Caco-2 (cell line): ENCODE results near the gene QPCT. TPM values are rescaled to one million over a fixed set of nuclear protein-coding genes. Genes with fewer than 3 reads are reported as not detected.
A peak's percentile ranks its signal among the peaks of the same experiment; 100 is the strongest.

Source experiments
- BruUV-seq: library from RNA; stranded (reverse); fragments of 400-500 nt; replicated peaks from 2 replicates; lab custom pipeline; 2021; lab: Mats Ljungman, UMichigan
- CTCF ChIA-PET: fragments of 300-600 bp; sonication (Branson Sonifier 250); formaldehyde crosslinking; loops from one replicate; lab custom pipeline; 2022; ENCODE audit warnings: antibody characterized with exemption; lab: Charles Lee
- POLR2A ChIA-PET: fragments of 300-600 bp; sonication (Branson Sonifier 250); formaldehyde crosslinking; loops from one replicate; lab custom pipeline; 2022; ENCODE audit warnings: antibody characterized with exemption; lab: Charles Lee
- DNase-seq, 2 experiments: peaks; one replicate each; pipeline versions ENCODE4 v3.0.0 to v3.0.0-alpha.2; 2020 to 2022
- H3K27me3 ChIP-seq: replicated peaks from 2 replicates; pipeline ENCODE4 v1.6.0; 2011; ENCODE audit warnings: low read length; ENCODE audit not compliant: control insufficient read depth, insufficient read depth
- H3K36me3 ChIP-seq: 2 replicates; pipeline ENCODE4 v1.5.1; 2011; ENCODE audit warnings: low read length; ENCODE audit not compliant: control insufficient read depth, insufficient read depth
- H3K4me1 ChIP-seq: fragments of 250-450 bp; sonication (Bioruptor Pico); 2 replicates; pipeline ENCODE4 v1.5.1; 2020; ENCODE audit warnings: mild to moderate bottlenecking
- H3K4me3 ChIP-seq: 2 replicates; pipeline ENCODE4 v1.5.1; 2011; ENCODE audit warnings: low read depth, mild to moderate bottlenecking, control low read depth, low read length
- H3K9me3 ChIP-seq: fragments of 250-450 bp; sonication (Bioruptor Pico); 2 replicates; pipeline ENCODE4 v1.5.1; 2020; ENCODE audit warnings: mild to moderate bottlenecking, moderate library complexity
- H3K27ac Mint-ChIP-seq: one replicate; pipeline ENCODE4 v1.8.0; 2022; ENCODE audit warnings: mixed read lengths; ENCODE audit not compliant: unreplicated experiment
- H3K27me3 Mint-ChIP-seq: one replicate; pipeline ENCODE4 v1.8.0; 2022; ENCODE audit warnings: mixed read lengths; ENCODE audit not compliant: insufficient read depth, unreplicated experiment
- H3K36me3 Mint-ChIP-seq: one replicate; pipeline ENCODE4 v1.8.0; 2022; ENCODE audit warnings: mild to moderate bottlenecking, mixed read lengths; ENCODE audit not compliant: insufficient read depth, unreplicated experiment
- H3K4me1 Mint-ChIP-seq: one replicate; pipeline ENCODE4 v1.8.0; 2022; ENCODE audit warnings: low read depth, mixed read lengths; ENCODE audit not compliant: unreplicated experiment
- H3K4me3 Mint-ChIP-seq: one replicate; pipeline ENCODE4 v1.8.0; 2022; ENCODE audit warnings: mild to moderate bottlenecking, moderate library complexity, mixed read lengths; ENCODE audit not compliant: unreplicated experiment
- H3K9me3 Mint-ChIP-seq: one replicate; pipeline ENCODE4 v1.8.0; 2022; ENCODE audit warnings: mixed read lengths; ENCODE audit not compliant: unreplicated experiment
- CTCF ChIP-seq, 2 experiments: fragments of 200-600 bp in 1 of 2; IDR thresholded peaks; 1 replicate in 1 of 2; 2 replicates in 1 of 2; pipeline versions ENCODE4 v1.5.1 to v1.8.0; 2011 to 2022; ENCODE audit warnings: antibody characterized with exemption in 1 of 2, control low read depth in 1 of 2, inconsistent platforms in 1 of 2, low read depth in 1 of 2, low read length in 1 of 2, mild to moderate bottlenecking in 1 of 2, moderate library complexity in 1 of 2; ENCODE audit not compliant: insufficient read depth in 1 of 2, severe bottlenecking in 1 of 2, unreplicated experiment in 1 of 2
- intact Hi-C: fragments of 100-400 bp; cut with micrococcal nuclease; formaldehyde crosslinking; loops from one replicate; pipeline ENCODE4 v1.10.0; 2022; ENCODE audit not compliant: unreplicated experiment
- total RNA-seq: library from RNA; stranded (reverse); gene quantifications from 2 replicates; pipeline ENCODE4 v1.2.3, GENCODE V29; 2022

Gene QPCT
- total RNA-seq, 1 experiment from 2014 or later = 4.7 TPM

GRCh38 chr2:37361216-37361815, 16.9 kb downstream of the QPCT start:
- intact Hi-C loops = no loop called here
- CTCF ChIA-PET = no interaction called here
- DNase-seq = no peak
- Histone ChIP-seq H3K36me3 (no peaks in the 10 kb centered on the region), H3K9me3 (no peaks in the 10 kb centered on the region), H3K27me3 (no peaks in the 10 kb centered on the region), H3K4me3 (no peak overlapping the region), H3K4me1 (no peaks in the 10 kb centered on the region)
- no peak for TF ChIP-seq CTCF (IDR thresholded peaks at IDR 0.05; ENCODE audit: insufficient read depth in 1 of 2, low read depth in 1 of 2, low read length in 1 of 2, severe bottlenecking in 1 of 2, unreplicated experiment in 1 of 2)
- POLR2A ChIA-PET = no interaction called here
- Mint-ChIP-seq H3K27ac (no peak overlapping the region), H3K4me1 (no peaks in the 10 kb centered on the region), H3K36me3 (no peaks in the 10 kb centered on the region), H3K27me3 (no peaks in the 10 kb centered on the region), H3K9me3 (no peaks in the 10 kb centered on the region), H3K4me3 (no peak overlapping the region)
- no TSS peak for BruUV-seq

- no peak for DNase-seq
- H3K27ac Mint-ChIP-seq = no peak overlapping the region
- no peaks in the 10 kb centered on the region for H3K4me1 ChIP-seq
- no peaks in the 10 kb centered on the region for H3K9me3 ChIP-seq
- ChIA-PET CTCF (no interaction called here), POLR2A (no interaction called here)
- TF ChIP-seq CTCF (IDR thresholded peaks at IDR 0.05; ENCODE audit: insufficient read depth in 1 of 2, low read depth in 1 of 2, low read length in 1 of 2, severe bottlenecking in 1 of 2, unreplicated experiment in 1 of 2) = no peak
- no peaks in the 10 kb centered on the region for H3K4me1 Mint-ChIP-seq
- H3K27me3 Mint-ChIP-seq = no peaks in the 10 kb centered on the region
- no TSS peak for BruUV-seq
- intact Hi-C loops = no loop called here
- no peaks in the 10 kb centered on the region for H3K27me3 ChIP-seq
- H3K9me3 Mint-ChIP-seq = no peaks in the 10 kb centered on the region
- H3K4me3 ChIP-seq = no peak overlapping the region
- H3K36me3 Mint-ChIP-seq = no peaks in the 10 kb centered on the region
- no peaks in the 10 kb centered on the region for H3K36me3 ChIP-seq
- no peak overlapping the region for H3K4me3 Mint-ChIP-seq
Measured at GRCh38 chr2:37361994-37362698, 17.7 kb downstream of the QPCT start.

- Histone ChIP-seq H3K36me3 (no peaks in the 10 kb centered on the region), H3K27me3 (no peaks in the 10 kb centered on the region), H3K4me1 (no peaks in the 10 kb centered on the region), H3K4me3 (no peak overlapping the region), H3K9me3 (no peaks in the 10 kb centered on the region)
- TF ChIP-seq CTCF (IDR thresholded peaks at IDR 0.05; ENCODE audit: insufficient read depth in 1 of 2, low read depth in 1 of 2, low read length in 1 of 2, severe bottlenecking in 1 of 2, unreplicated experiment in 1 of 2) = no peak
- Mint-ChIP-seq H3K9me3 (no peaks in the 10 kb centered on the region), H3K4me1 (no peaks in the 10 kb centered on the region), H3K27me3 (no peaks in the 10 kb centered on the region), H3K36me3 (no peaks in the 10 kb centered on the region), H3K4me3 (no peak overlapping the region), H3K27ac (no peak overlapping the region)
- peak in 1 of 2 experiments; percentile 34 for DNase-seq
- ChIA-PET POLR2A (no interaction called here), CTCF (no interaction called here)
- intact Hi-C loops = no loop called here
- no TSS peak for BruUV-seq
Measured at GRCh38 chr2:37364351-37364750, 19.9 kb downstream of the QPCT start.
